Common myeloid progenitor, CD34-positive (primary cell): ENCODE measurements around the gene GTF2H4.
"Not testable (repeated sequence)": the region's sequence is repeated elsewhere in the genome, so short reads cannot be mapped to it uniquely, and the experiment has no call there.

ENCODE experiments used
- CTCF ChIA-PET: fragments of 350-600 bp; sonication (Branson Sonifier 250); formaldehyde crosslinking; loops from one replicate; lab custom pipeline; 2021; ENCODE audit warnings: antibody characterized with exemption; lab: Charles Lee
- POLR2A ChIA-PET: fragments of 350-600 bp; sonication (Branson Sonifier 250); formaldehyde crosslinking; loops from one replicate; lab custom pipeline; 2021; ENCODE audit warnings: antibody characterized with exemption; lab: Charles Lee
- DNase-seq, 3 donors: peaks; one replicate each; pipeline versions ENCODE4 v3.0.0 to v3.0.0-alpha.2; 2013
- H3K27ac ChIP-seq, 2 experiments: 1 replicate in 1 of 2; 2 replicates in 1 of 2; pipeline ENCODE4 v1.7.0; 2013; ENCODE audit warnings: inconsistent platforms in 2 of 2, low read length in 2 of 2, mild to moderate bottlenecking in 2 of 2, low read depth in 1 of 2, moderate library complexity in 1 of 2; ENCODE audit not compliant: severe bottlenecking in 2 of 2, insufficient read depth in 1 of 2, poor library complexity in 1 of 2
- H3K27me3 ChIP-seq, 5 experiments: replicated peaks in 2 of 5; 1 replicate in 3 of 5; 2 replicates in 2 of 5; pipeline versions ENCODE4 v1.6.1 to v1.7.0; 2013; ENCODE audit warnings: low read length in 4 of 5, mild to moderate bottlenecking in 2 of 5, moderate library complexity in 2 of 5, inconsistent platforms in 1 of 5; ENCODE audit not compliant: insufficient read depth in 5 of 5, control insufficient read depth in 4 of 5
- H3K36me3 ChIP-seq, 4 experiments: 1 replicate in 2 of 4; 2 replicates in 2 of 4; pipeline versions ENCODE4 v1.6.1 to v1.7.0; 2013; ENCODE audit warnings: low read length in 3 of 4, control low read depth in 1 of 4, mild to moderate bottlenecking in 1 of 4; ENCODE audit not compliant: control insufficient read depth in 4 of 4, insufficient read depth in 4 of 4
- H3K4me1 ChIP-seq, 4 experiments: 1 replicate in 3 of 4; 2 replicates in 1 of 4; pipeline versions ENCODE4 v1.6.1 to v1.7.1; 2013; ENCODE audit warnings: low read length in 3 of 4, mild to moderate bottlenecking in 3 of 4, control low read depth in 1 of 4, inconsistent platforms in 1 of 4, moderate library complexity in 1 of 4; ENCODE audit not compliant: control insufficient read depth in 4 of 4, insufficient read depth in 4 of 4; ENCODE audit errors: control extremely low read depth in 1 of 4
- H3K4me3 ChIP-seq, 7 experiments: 1 replicate in 4 of 7; 2 replicates in 3 of 7; pipeline versions ENCODE4 v1.5.1 to v1.7.0; 2013; ENCODE audit warnings: mild to moderate bottlenecking in 7 of 7, low read length in 6 of 7, moderate library complexity in 6 of 7, inconsistent platforms in 2 of 7, low read depth in 2 of 7, control low read depth in 1 of 7; ENCODE audit not compliant: insufficient read depth in 4 of 7, control insufficient read depth in 1 of 7; ENCODE audit errors: extremely low read depth in 1 of 7
- H3K9me3 ChIP-seq, 5 experiments: 1 replicate in 4 of 5; 2 replicates in 1 of 5; pipeline versions ENCODE4 v1.6.1 to v1.7.1; 2013; ENCODE audit warnings: low read length in 4 of 5, mild to moderate bottlenecking in 2 of 5, inconsistent platforms in 1 of 5, low read depth in 1 of 5, moderate library complexity in 1 of 5; ENCODE audit not compliant: control insufficient read depth in 4 of 5, insufficient read depth in 2 of 5; ENCODE audit errors: control extremely low read depth in 1 of 5
- WGBS: methylation state at CpG from one replicate; pipeline ENCODE4 v1.1.5; 2013; ENCODE audit not compliant: insufficient coverage; 5-methylcytosine and 5-hydroxymethylcytosine counted together

The GTF2H4 gene

DNA sequence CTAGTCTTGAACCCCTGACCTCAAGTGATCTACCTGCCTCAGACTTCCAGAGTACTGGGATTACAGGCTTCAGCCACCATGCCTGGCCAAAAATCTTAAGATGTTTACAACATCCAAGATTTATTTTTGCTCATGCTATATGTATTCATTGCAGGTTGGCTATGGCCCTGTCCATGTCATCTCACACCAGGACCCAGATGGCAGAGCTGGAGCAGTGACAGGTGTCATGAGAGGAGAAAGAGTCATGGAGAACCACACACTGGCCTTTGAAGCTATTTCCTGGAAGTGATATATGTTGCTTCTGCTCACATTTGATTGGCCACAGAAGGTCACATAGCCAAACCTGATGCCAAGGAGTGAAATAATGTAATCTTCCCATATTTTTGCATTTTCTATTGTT, 37.5 kb upstream of the GTF2H4 start:
- Histone ChIP-seq H3K4me1 (no peaks in the 10 kb centered on the region), H3K27ac (no peak overlapping the region), H3K4me3 (no peak overlapping the region), H3K27me3 (no peaks in the 10 kb centered on the region), H3K36me3 (no peaks in the 10 kb centered on the region), H3K9me3 (peaks cover 0 to 47% (median 20%) of the 10 kb centered on the region in 5 experiments)
- CTCF ChIA-PET: no interaction called here
- POLR2A ChIA-PET: no interaction called here
- no peak for DNase-seq

- no peak overlapping the region for H3K4me3 ChIP-seq
- H3K4me1 ChIP-seq: no peaks in the 10 kb centered on the region
- WGBS: 100% methylated on average over 1 of the region's 4 CpGs
- H3K9me3 ChIP-seq: peaks cover 0 to 47% (median 20%) of the 10 kb centered on the region in 5 experiments
- H3K36me3 ChIP-seq: no peaks in the 10 kb centered on the region
- no peak for DNase-seq
- ChIA-PET POLR2A (no interaction called here), CTCF (no interaction called here)
- no peak overlapping the region for H3K27ac ChIP-seq
- no peaks in the 10 kb centered on the region for H3K27me3 ChIP-seq
Observed at GRCh38 chr6:30871592-30872183, 36.3 kb upstream of the GTF2H4 start.

DNA sequence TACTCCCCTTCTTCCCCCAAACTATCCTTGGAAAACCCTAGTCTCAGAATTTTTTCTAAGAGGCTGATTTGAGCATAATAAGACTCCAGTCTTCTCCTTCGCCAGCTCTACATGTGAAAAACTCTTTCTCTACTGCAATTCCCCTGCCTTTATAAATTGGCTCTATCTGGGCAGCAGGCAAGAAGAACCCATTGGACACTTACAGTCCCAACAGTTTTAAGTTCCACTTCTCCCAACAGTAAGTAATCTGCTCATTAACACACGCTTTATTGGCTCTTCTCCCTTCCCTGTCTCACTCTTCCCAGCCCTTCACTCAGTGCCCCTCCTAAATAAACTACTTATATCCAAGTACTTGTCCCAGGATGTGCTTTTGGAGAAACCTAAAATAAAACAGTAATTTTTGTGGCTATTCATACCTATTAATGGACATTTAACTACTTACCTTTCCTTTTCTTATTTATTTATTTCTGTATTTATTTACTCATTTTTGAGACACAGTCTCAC, 34.8 kb upstream of the GTF2H4 start:
- H3K4me3 ChIP-seq: no peak overlapping the region
- peaks cover 0 to 8% (median 6%) of the 10 kb centered on the region in 4 experiments for H3K4me1 ChIP-seq
- POLR2A ChIA-PET: interaction anchor here (0.7 kb wide), 1 partner anchor 43 kb away, joined by 3 read pairs; no protein-coding TSS in a partner anchor
- H3K27me3 ChIP-seq: no peaks in the 10 kb centered on the region
- CTCF ChIA-PET: interaction anchor here (1.1 kb wide), 1 partner anchor 9 kb away, joined by 3 read pairs; no protein-coding TSS in a partner anchor
- H3K27ac ChIP-seq: peak overlapping the region in 1 of 2 experiments; percentile 63
- H3K9me3 ChIP-seq: peaks cover 0 to 42% (median 20%) of the 10 kb centered on the region in 5 experiments
- no peak for DNase-seq
- WGBS: 100% methylated on average over 1 of the region's 2 CpGs
- no peaks in the 10 kb centered on the region for H3K36me3 ChIP-seq

- H3K36me3 ChIP-seq, H3K4me1 ChIP-seq, CTCF ChIA-PET, DNase-seq, POLR2A ChIA-PET, H3K27me3 ChIP-seq, H3K4me3 ChIP-seq: not testable (repeated sequence)
- Histone ChIP-seq H3K9me3 (peaks cover 0 to 36% (median 20%) of the 10 kb centered on the region in 5 experiments), H3K27ac (peak overlapping the region in 1 of 2 experiments; percentile 63)
- 100% methylated on average over 1 of the region's 3 CpGs for WGBS
Observed at GRCh38 chr6:30873795-30874194, 34.2 kb upstream of the GTF2H4 start.

DNA sequence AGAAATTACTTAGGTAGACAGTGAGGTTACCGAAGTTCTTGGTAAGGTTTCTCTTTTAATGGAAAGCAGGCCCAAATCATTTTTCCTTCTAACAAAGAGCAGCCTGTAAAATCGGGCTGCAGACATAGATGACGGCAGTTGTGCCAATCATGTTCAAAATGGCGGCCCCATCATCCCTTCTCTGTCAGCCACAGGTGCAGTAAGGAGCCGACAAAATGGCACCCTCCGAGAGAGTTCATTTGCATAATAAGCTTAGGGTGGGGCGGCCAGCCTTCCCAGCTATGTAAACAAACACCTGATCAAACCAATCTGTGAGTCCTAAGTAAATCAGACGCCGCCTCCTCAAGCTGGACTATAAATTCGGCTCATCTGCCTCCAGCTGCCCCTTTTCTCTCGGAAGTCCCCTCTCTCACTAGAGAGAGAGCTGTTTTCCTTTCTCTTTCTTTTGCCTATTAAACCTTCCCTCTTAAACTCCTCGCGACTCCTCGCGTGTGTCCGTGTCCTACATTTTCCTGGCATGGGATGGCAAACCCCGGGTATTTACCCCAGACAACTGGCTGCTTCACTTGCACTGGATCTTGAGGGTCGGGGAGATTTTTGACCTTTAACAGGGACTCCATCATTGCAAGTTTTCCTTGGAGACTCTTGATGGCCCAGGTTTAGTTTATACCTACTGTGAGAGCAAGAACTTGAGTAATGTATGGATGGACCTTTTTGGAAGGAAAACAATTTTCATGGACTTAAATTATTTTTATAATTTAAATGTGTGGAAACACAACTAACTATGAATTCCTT, 32.6 kb upstream of the GTF2H4 start:
- Histone ChIP-seq H3K9me3 (peaks cover 0 to 23% (median 14%) of the 10 kb centered on the region in 5 experiments), H3K4me3 (no peak overlapping the region), H3K27ac (no peak overlapping the region), H3K4me1 (peaks cover 0 to 8% (median 6%) of the 10 kb centered on the region in 4 experiments), H3K27me3 (no peaks in the 10 kb centered on the region), H3K36me3 (no peaks in the 10 kb centered on the region)
- WGBS: 98% methylated on average over 17 of the region's 18 CpGs
- no peak for DNase-seq
- POLR2A ChIA-PET: interaction anchor here (0.6 kb wide), 1 partner anchor 15 kb away, joined by 5 read pairs; no protein-coding TSS in a partner anchor
- CTCF ChIA-PET: interaction anchor here (0.8 to 5.7 kb wide), 3 partner anchors 16 to 212 kb away, joined by 3 to 36 read pairs (median 3); no protein-coding TSS in a partner anchor

- Histone ChIP-seq H3K4me1 (peaks cover 0 to 8% (median 6%) of the 10 kb centered on the region in 4 experiments), H3K4me3 (no peak overlapping the region), H3K27ac (peak overlapping the region in 1 of 2 experiments; percentile 57), H3K36me3 (no peaks in the 10 kb centered on the region), H3K27me3 (peaks cover 0 to 3% (median 0%) of the 10 kb centered on the region in 5 experiments), H3K9me3 (peaks cover 0 to 16% (median 8%) of the 10 kb centered on the region in 5 experiments)
- ChIA-PET POLR2A (no interaction called here), CTCF (interaction anchor here (0.9 to 10.1 kb wide), 8 partner anchors 8 to 211 kb away, joined by 3 to 95 read pairs (median 4); no protein-coding TSS in a partner anchor)
- WGBS: 79% methylated on average over 4 of the region's 4 CpGs
- peak in 1 of 3 donors; percentile 29 for DNase-seq
Observed at GRCh38 chr6:30876039-30876730, 31.8 kb upstream of the GTF2H4 start.
